GM21515 (cell line): Measurements from ENCODE around the gene EDAR.

Source experiments
- ATAC-seq: cut with Tn5 transposase; IDR thresholded peaks from one replicate; pipeline ENCODE4 v1.9.1; 2021; ENCODE audit not compliant: unreplicated experiment

EDAR gene

GRCh38 chr2:109005686-109006204 is 16.7 kb upstream of the EDAR start:
- no peak for ATAC-seq

DNA sequence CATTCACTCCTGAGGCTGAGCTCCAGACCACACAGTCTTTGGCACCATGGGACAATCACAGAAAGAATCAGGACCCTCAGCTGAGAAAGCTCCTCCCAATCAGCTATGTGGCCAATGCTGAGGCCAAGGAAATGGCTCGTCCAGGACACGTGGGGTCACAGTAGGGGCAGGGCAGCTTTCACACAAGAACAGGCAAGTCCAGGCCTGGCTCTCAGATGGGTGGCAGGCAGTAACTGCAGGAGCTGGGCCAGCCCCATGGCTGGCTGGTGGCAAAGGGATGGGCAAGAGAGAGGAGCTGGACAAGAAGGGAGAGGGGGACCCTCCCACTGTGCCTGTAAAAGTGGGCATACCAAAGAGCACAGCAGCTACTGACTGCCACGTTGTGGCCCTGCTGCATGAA is 12.2 kb upstream of the EDAR start:
- ATAC-seq, result no peak

DNA sequence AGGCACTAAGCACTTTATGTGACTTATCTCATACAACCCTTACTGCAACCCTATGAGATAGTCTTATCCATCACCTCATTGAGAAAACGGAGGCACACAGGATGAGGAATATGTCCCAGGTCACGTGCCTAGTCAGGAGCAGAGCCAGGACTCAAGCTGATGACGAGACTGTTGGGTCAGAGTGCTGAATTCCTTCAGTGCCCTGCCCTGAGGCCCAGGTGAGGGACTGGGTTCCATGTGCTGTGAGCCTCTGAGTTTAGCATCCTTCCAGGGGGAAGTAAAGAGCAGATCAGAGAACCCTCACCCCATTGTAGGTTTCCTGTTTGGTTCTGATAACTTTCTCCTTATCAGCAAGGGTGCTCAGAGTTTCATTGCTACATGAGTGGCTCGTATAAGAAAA is 11.7 kb upstream of the EDAR start:
- no peak for ATAC-seq

DNA sequence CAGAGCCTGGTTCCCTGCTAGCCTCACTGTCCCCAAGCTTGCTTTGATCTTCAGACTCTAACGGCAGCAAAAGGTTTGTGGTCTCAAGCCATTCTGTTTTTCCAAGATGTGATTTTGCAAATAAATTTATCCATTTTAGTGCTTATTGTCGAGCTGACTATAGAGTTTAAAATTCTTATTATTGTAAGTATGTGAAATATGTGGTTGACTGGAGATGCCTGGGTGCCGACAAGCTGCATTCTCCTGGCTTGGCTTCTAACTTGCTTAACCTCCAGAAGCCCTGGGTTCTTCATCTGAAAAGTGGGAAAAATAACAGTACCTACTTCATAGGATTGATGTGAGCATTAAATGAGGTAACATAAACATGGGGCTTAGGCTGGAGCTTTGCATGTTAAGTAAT is 9.9 kb upstream of the EDAR start:
- ATAC-seq, result no peak

DNA sequence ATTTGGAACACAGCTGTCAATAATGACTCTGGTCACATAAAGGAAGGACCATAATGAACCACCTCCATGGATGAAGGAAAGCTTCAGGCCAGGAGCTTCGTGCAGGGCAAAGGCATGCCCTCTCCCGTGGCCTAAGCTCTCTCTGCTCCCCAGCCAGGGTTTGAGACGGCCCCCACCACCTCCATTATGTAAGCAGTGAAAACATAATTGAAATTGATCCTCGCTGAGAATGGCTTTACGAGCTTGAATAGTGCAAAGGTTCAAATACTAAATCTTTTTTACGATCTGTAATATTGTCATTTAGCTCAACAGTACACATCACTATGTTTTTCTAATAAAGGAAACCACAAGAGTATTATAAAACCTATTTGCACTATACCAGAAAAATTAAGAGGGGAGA is 5.2 kb upstream of the EDAR start:
- no peak for ATAC-seq

GRCh38 chr2:108993095-108993937 is 4.3 kb upstream of the EDAR start:
- ATAC-seq, result no peak

DNA sequence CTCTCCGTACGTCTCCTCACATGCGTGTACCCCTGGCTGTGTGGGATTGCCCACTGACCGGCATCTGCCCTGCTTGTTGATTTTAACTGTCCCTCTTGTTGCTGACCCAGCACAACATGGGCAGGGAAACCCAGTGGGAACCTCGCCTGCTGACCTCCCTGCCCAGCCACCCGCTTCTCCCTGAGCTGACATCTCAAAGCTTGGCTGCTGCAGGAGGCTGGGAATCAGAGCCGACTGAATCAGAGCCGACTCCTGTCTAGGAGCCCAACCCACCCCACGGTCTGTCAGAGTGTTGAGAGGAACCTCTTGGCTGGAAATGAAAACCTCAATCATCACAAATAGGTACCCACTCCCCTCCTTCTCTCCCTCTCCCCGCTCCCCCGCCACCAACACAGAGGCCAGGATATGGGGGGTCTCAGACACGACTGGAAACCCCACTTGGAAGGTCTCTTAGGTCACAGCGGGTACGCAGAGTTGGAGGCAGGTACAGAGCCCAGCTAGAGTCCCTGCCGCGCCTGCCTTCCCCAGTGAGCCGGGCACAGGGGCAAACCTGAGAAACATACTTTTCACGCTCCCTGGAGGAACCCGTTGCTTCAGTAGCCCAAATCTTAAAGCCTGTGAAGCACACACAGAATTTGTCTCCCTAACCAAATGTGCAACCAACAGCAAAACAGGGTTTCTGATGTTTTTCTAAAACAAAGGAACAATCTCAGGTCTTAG is 784 bp downstream of the EDAR start:
- no peak for ATAC-seq

GRCh38 chr2:108986916-108987510 is 2.0 kb downstream of the EDAR start:
- ATAC-seq, result no peak

DNA sequence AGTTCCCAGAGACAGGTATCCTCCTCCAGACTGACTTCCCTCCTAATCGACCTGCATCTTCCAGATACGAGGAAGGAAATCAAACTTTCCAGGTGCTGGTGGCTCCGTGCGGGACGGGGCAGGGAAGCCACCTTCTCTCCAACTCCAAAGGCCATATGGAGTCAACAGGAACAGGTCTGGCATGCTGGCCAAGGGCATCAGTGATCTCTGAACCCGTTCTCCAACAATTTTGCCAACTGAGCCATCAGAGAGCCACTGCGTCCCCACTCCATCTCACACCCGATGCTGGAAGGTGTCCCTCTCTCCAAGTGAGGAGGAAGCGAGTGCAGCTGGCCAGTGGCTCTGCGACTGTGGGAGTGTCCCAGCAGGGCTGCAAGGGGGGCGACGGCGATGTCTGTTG is 5.4 kb downstream of the EDAR start:
- ATAC-seq, result no peak

- ATAC-seq, result no peak
These were observed 6.0 kb downstream of the EDAR start for GRCh38 chr2:108983061-108983460.

DNA sequence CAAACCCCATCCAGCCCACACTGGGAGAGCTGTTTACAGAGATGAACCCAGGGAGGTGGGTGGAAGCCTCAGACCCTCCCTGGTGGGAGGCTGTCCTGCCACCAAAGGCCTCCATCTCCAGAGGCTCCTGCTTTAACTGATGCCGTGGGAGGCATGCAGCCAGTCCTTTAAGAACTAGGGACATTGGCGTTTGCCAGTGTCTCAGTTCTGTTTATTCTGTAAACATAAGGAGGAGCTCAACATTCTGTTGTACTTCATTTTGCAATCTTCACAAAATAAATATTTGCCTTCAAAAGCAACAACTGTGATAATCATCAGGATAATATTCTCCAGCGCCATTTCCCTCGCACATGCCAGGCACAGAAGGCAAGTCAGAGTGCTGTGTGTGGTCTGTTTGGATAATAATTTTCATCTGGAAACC is 6.8 kb downstream of the EDAR start:
- no peak for ATAC-seq

DNA sequence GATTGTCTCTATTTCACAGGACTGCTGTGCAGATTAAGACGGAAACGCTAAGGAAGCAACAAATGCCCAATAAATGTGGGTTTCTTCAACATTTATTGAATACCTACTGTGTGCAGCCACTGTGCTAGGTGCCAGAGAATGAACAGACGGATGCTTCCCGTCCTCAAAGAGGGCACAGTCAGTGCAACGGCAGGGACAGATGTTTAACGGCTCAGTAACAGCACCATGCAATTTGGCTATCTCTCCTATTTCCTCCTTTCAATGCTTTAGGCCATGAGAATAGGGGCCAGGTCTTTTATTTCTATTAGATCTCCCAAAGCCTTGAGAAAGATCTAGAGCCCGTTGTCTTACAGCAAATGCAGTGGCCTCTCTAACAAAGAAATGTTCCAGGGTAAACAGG is 7.2 kb downstream of the EDAR start:
- no peak for ATAC-seq

GRCh38 chr2:108980076-108980475 is 8.9 kb downstream of the EDAR start:
- no peak for ATAC-seq

DNA sequence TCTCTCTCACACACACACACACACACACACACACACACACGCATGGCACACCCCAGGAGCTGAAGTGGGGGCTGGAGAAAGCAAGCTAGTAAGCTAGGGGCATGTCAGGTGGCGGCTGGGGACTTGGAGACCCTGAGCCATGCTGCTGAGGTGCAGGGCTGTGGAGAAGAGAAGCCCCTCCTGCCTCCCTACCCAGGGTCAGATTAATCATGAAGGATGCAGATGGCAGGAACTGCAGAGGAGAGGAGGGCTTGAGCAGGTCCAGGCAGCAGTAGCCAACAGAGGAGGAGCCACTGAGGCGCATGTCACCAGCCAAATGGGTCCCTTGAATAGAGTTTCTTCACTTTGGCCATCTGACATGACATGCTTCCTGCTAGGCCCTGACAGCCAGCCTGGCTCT is 9.6 kb downstream of the EDAR start:
- no peak for ATAC-seq

DNA sequence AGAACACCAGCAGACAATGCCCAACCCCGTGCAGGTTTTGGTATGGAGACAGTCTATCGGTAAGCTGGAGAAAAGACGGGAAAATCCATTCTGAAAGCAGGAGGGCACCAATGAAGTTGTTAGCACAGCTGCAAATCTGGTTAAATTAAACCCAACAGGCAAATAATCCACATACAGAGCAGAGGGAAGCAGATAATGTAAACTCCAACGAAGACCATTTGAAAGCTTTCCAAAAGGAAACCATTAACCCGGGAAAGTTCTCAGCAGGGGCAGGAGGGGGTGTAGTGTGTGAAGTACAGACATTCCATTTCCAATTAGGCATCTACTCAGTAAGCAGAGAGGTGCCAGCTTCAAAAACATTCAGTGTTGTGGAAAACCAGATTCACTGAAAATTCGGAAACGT is 10.3 kb downstream of the EDAR start:
- ATAC-seq, result no peak

GRCh38 chr2:108975613-108976435 is 13.2 kb downstream of the EDAR start:
- no peak for ATAC-seq

DNA sequence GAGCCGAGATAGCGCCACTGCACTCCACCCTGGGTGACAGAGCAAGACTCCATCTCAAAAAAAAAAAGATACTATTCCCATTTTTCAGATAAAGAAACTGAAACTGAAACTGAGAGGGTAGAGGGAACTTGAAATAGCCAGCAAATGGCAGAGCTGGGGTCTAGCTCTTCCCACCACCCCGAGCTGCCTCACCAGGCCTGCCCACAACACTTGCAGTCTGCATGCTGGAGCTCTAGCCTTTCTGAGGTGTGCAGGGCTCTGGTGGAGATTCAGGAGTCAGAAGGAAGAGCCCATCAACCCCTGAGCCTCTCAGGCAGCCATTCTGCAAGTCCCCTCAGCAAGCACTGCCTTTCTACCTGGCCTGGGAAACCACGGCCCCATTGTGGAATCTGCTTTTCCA is 14.3 kb downstream of the EDAR start:
- ATAC-seq, result no peak

GRCh38 chr2:108972663-108973062 is 16.4 kb downstream of the EDAR start:
- no peak for ATAC-seq

DNA sequence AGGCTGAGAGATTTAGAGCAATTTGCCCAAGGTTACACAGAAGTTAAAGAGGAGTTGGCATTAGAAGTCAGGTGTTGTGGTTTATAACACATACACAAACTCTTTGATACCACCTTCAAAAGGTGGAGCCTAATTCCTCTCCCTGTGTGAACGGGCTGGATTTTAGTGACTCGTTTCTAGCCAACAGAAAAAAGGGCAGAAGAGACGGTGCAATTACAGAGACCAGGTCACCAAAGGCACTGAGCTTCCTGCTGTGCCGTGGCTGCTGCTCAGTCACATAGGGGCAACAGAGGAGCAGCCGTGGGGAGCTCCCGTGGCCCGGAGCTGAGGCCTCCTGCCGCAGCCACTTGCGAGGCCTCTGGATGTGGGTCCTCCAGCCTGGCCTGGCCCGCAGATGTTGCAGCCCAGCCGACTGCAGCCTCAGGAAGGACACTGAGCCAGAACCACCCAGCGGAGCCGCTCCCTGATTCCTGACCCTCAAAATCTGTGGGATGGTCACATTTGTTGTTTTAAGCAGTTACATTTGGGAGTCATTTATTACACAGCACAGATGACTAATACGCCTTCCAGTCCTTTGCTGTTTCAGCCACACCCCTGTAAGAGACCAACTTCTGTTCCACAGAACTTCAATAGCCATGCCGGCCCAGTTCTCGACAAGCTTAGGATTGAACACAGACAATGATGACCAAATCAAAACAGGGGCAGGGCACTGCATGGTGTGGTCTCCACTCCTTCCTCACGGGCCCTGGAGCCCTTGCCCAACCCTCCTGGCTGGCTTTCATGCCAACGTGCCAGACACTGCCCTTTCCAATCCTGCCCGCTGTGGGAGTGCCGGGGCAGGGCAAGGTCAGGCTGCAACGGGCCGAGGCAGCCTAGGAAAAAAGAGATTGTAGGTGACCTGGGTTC is 17.1 kb downstream of the EDAR start:
- ATAC-seq, result no peak

DNA sequence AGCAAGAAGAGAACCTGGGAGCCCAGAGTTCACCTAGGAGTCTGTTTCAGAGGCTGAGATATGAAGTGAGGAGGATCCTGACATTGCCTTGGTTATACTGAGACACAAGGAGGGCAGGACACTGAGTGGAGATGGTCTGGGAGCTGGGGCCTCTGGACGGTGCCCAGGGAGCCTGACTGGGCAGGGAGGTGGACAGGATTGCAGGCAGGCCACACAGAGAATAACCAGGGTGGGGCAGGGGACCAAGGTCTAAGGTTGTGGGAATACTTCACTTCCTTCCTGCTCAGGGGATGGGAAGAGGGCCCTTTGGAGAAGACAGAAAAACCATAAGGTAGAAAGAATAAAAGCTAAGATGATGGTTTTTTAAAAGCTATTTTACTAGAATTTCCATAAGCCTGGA is 18.7 kb downstream of the EDAR start:
- ATAC-seq, result no peak
